GM12892 (cell line): ENCODE measurements around the gene CCDC13.

ENCODE experiments used
- DNase-seq: peaks from one replicate; pipeline ENCODE4 v3.0.0; 2011; ENCODE audit not compliant: insufficient read length
- FAIRE-seq: peaks from 2 replicates; lab custom pipeline; 2011; peaks lifted over from hg19 to GRCh38; lab: Jason Lieb, UNC
- POLR2A ChIP-seq: IDR thresholded peaks from 2 replicates; pipeline ENCODE4 v1.6.1; 2011; ENCODE audit warnings: low read depth, low read length, control low read depth
- POLR2AphosphoS5 ChIP-seq: IDR thresholded peaks from 2 replicates; pipeline ENCODE4 v1.6.1; 2011; ENCODE audit warnings: low read depth, low read length, control low read depth
- TAF1 ChIP-seq: IDR thresholded peaks from 2 replicates; pipeline ENCODE4 v1.6.1; 2011; ENCODE audit warnings: low read depth, mild to moderate bottlenecking, control low read depth, low read length, borderline replicate concordance

CCDC13 gene

GRCh38 chr3:42763021-42763420 is 10.0 kb downstream of the CCDC13 start:
- DNase-seq (no peak), FAIRE-seq (peak; percentile 73)
- TF ChIP-seq POLR2AphosphoS5 = no peak

GRCh38 chr3:42762046-42762724 is 10.9 kb downstream of the CCDC13 start:
- TF ChIP-seq POLR2A = no peak
- TF ChIP-seq POLR2AphosphoS5 = no peak
- no peak for TF ChIP-seq TAF1
- FAIRE-seq = no peak

GRCh38 chr3:42758126-42758525 is 14.9 kb downstream of the CCDC13 start:
- DNase-seq (no peak), FAIRE-seq (no peak)
- no peak for TF ChIP-seq POLR2AphosphoS5
- no peak for TF ChIP-seq TAF1
- TF ChIP-seq POLR2A = no peak

More at GRCh38 chr3:42762046-42762724, 10.9 kb downstream of the CCDC13 start:
- DNase-seq = no peak

- no peak for FAIRE-seq
- DNase-seq = no peak
- TF ChIP-seq POLR2A (no peak), TAF1 (no peak), POLR2AphosphoS5 (no peak)
These were observed 16.3 kb downstream of the CCDC13 start for GRCh38 chr3:42756681-42757213.

- no peak for TF ChIP-seq TAF1
- no peak for DNase-seq
- no peak for FAIRE-seq
These were observed 17.1 kb downstream of the CCDC13 start for GRCh38 chr3:42755681-42756578.

- no peak for FAIRE-seq
These were observed 19.3 kb downstream of the CCDC13 start for GRCh38 chr3:42753757-42754156.

GRCh38 chr3:42752961-42753360 is 20.1 kb downstream of the CCDC13 start:
- FAIRE-seq = no peak
- DNase-seq = no peak
- TF ChIP-seq POLR2AphosphoS5 (no peak), TAF1 (no peak), POLR2A (no peak)

More at GRCh38 chr3:42753757-42754156, 19.3 kb downstream of the CCDC13 start:
- no peak for DNase-seq
- TF ChIP-seq POLR2AphosphoS5 (no peak), POLR2A (no peak), TAF1 (no peak)

GRCh38 chr3:42752441-42752840 is 20.6 kb downstream of the CCDC13 start:
- no peak for TF ChIP-seq TAF1
- no peak for TF ChIP-seq POLR2A
- TF ChIP-seq POLR2AphosphoS5 = no peak
- no peak for DNase-seq
- FAIRE-seq = no peak

DNA sequence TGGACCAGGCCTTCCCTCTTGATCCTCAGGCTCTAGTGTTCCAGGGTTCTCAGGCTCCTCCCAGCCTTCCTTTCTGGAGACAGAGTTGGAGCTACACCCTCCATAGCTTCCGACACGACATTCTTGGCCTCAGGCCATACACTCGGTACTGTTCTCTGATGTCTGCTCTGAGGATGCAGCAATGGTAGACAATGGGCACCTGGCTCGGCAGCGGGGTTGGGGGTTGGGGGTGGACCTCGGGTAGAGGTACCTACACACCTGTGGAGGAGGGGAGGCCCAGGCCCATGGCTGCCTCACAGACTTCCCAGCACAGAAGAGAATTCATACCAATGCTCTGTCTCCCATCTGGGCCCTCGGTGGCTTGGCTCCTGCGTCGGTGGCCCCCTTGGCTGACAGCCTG is 21.4 kb downstream of the CCDC13 start:
- no peak for FAIRE-seq
- no peak for DNase-seq
- TF ChIP-seq POLR2AphosphoS5 (no peak), POLR2A (no peak), TAF1 (no peak)

GRCh38 chr3:42750834-42751233 is 22.2 kb downstream of the CCDC13 start:
- no peak for DNase-seq
- TF ChIP-seq TAF1 = no peak
- TF ChIP-seq POLR2AphosphoS5 = no peak
- no peak for TF ChIP-seq POLR2A
- no peak for FAIRE-seq

DNA sequence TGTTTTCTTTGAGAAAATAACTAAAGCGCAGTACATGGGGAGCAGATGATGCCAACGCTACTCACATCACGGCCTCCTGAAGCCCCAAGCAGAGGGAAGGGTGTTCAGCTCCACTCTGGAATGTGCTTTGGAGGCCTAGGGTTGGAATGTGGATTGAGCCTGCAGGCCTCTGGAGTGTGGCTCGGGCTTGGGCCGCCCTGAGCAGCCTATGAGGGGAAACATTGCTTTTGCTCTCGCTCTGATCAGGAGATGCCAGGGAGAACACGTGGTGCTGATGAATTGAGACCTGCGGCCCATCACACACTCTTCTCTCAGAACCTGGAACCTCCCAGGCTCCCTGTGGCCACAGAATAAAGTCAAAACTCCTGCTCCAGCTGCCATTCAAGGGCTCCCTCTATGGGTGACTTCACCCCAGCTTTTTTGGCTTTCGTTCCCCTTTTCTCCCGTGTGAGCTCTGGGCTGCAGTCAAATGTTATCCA is 23.3 kb downstream of the CCDC13 start:
- FAIRE-seq (no peak), DNase-seq (no peak)
- TF ChIP-seq POLR2A (no peak), TAF1 (no peak), POLR2AphosphoS5 (no peak)

DNA sequence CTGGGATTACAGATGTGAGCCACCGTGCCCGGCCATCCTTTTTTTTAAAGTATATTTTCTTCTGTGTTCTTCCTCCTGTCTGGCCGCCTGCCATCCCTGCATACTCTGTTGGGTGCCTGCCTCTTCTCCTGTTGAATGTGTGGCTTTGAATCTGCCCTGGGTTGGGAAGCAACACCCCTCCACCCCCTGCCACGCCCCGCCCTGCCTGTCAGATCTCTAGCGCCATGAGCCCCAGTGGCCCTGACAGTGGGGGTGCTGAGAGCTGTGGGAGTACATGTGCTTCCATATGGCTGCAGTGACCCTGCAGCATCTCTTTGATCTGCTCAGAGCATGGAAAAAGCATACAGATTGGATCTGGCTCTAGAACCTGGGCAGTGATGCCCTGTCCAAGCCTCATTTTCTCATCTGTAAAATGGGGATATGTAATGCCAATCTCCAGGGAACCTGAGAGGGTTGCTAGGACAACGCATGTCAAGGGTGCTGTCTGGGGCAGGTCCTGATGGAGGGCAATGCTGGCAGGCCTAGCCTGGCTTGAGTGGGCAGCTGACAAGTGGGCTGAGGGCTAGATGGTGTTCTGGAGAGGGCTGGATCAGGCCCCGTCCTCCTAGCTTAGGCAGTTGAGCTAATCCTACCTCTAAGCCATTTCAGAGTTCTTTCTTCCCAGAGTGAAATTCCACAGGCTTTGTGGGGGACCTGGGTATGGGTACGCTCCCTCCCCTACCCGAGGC is 23.9 kb downstream of the CCDC13 start:
- FAIRE-seq (no peak), DNase-seq (no peak)
- TF ChIP-seq POLR2A (no peak), TAF1 (no peak), POLR2AphosphoS5 (no peak)
